Neural progenitor cell (in vitro differentiated cells): ENCODE results near the gene CASP1. TPM values are rescaled to one million over a fixed set of nuclear protein-coding genes. Genes with fewer than 3 reads are reported as not detected.
"Not testable (repeated sequence)": the region's sequence is repeated elsewhere in the genome, so short reads cannot be mapped to it uniquely, and the experiment has no call there.

ENCODE experiments used
- DNase-seq: peaks from one replicate; pipeline ENCODE4 v3.0.0-alpha.2; 2016; ENCODE audit warnings: low spot score
- H2AFZ ChIP-seq: fragments of 200-600 bp; sonication (generic); replicated peaks from 2 replicates; pipeline ENCODE4 v1.6.1; 2016; ENCODE audit warnings: antibody characterized with exemption
- H3F3A ChIP-seq: fragments of 200-600 bp; sonication (generic); 2 replicates; pipeline ENCODE4 v1.6.1; 2016; ENCODE audit warnings: antibody characterized with exemption, low read depth
- H3K27ac ChIP-seq: fragments of 200-600 bp; sonication (generic); 2 replicates; pipeline ENCODE4 v1.5.1; 2016; ENCODE audit warnings: mild to moderate bottlenecking
- H3K27me3 ChIP-seq: fragments of 200-600 bp; sonication (generic); 2 replicates; pipeline ENCODE4 v1.6.1; 2016; ENCODE audit warnings: mild to moderate bottlenecking, moderate library complexity
- H3K36me3 ChIP-seq: fragments of 200-600 bp; sonication (generic); 2 replicates; pipeline ENCODE4 v1.5.1; 2016
- H3K4me1 ChIP-seq: fragments of 200-600 bp; sonication (generic); 2 replicates; pipeline ENCODE4 v1.6.1; 2016; ENCODE audit warnings: mixed run types
- H3K4me2 ChIP-seq: fragments of 200-600 bp; sonication (generic); 2 replicates; pipeline ENCODE4 v1.6.1; 2016
- H3K4me3 ChIP-seq: fragments of 200-600 bp; sonication (generic); 2 replicates; pipeline ENCODE4 v1.5.1; 2016
- H3K79me2 ChIP-seq: fragments of 200-600 bp; sonication (generic); 2 replicates; pipeline ENCODE4 v1.6.1; 2016; ENCODE audit warnings: low read depth
- H3K9ac ChIP-seq: fragments of 200-600 bp; sonication (generic); 2 replicates; pipeline ENCODE4 v1.6.1; 2016
- H3K9me3 ChIP-seq: fragments of 200-600 bp; sonication (generic); 2 replicates; pipeline ENCODE4 v1.5.1; 2016; ENCODE audit warnings: low read depth
- H4K20me1 ChIP-seq: fragments of 200-600 bp; sonication (generic); 2 replicates; pipeline ENCODE4 v1.6.1; 2016; ENCODE audit warnings: low read depth
- H3K27ac Mint-ChIP-seq: 3 replicates; pipeline ENCODE4 v1.8.0; 2021; ENCODE audit warnings: mixed read lengths
- H3K27me3 Mint-ChIP-seq: 2 replicates; pipeline ENCODE4 v1.8.0; 2022; ENCODE audit warnings: low read depth, mild to moderate bottlenecking, inconsistent platforms, moderate library complexity, mixed read lengths; ENCODE audit not compliant: insufficient read depth
- H3K36me3 Mint-ChIP-seq: 3 replicates; pipeline ENCODE4 v1.8.0; 2021; ENCODE audit warnings: mixed read lengths
- H3K4me1 Mint-ChIP-seq: 3 replicates; pipeline ENCODE4 v1.8.0; 2021; ENCODE audit warnings: mixed read lengths
- H3K4me3 Mint-ChIP-seq: 3 replicates; pipeline ENCODE4 v1.8.0; 2021; ENCODE audit warnings: mild to moderate bottlenecking, moderate library complexity, mixed read lengths
- H3K9me3 Mint-ChIP-seq: 3 replicates; pipeline ENCODE4 v1.8.0; 2020; ENCODE audit warnings: mixed read lengths
- EZH2 ChIP-seq: fragments of 200-600 bp; sonication (generic); IDR thresholded peaks from 2 replicates; pipeline ENCODE4 v1.6.1; 2017; ENCODE audit warnings: antibody characterized with exemption, mild to moderate bottlenecking, moderate library complexity
- EZH2phosphoT487 ChIP-seq: fragments of 200-600 bp; sonication (generic); IDR thresholded peaks from 2 replicates; pipeline ENCODE4 v1.6.1; 2017; ENCODE audit warnings: antibody characterized with exemption
- total RNA-seq: library from RNA; depleted of rRNA; stranded (reverse); fragments of >200 nt; gene quantifications from 2 replicates; pipeline ENCODE4 v1.2.3, GENCODE V29; 2015; ENCODE audit warnings: low replicate concordance
- TF ChIP-seq, protein P1 (sequence below): fragments of 200-600 bp; sonication (generic); IDR thresholded peaks from 2 replicates; pipeline ENCODE4 v1.5.1; 2017; ENCODE audit warnings: antibody characterized with exemption, mild to moderate bottlenecking

Gene CASP1
- total RNA-seq, 1 donor from 2014 or later: not detected

DNA sequence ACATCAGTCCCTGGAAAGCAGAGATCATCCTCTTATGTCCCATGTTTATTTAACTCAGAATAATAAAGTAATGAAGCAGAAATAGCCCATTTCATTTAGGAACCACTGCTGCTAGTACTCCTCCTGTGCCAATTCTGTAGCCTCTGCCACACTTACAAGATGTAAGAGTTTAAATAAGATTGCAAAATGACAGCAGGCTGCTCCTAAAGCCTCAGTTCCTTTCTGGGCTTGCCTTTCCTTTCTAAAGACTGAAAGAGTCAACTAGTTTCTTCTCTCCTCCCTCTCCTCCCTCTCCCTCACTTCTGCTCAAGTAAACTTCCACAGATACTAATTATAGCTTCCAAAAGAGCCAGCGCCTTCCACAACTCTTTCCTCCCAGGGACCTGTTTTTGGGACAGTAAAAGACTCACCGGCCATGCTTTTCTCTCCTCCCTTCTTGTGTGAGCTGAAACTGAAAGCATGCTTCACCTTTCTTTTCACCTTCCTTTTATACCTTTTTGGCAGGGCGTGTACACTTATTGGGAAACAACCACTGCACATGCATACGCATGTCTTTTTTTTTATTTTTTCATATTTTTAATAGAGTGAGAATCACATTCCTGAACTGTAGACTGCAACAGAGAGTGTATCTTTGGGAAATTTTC is 36.3 kb upstream of the CASP1 start:
- Mint-ChIP-seq H3K36me3 (no peaks in the 10 kb centered on the region), H3K4me1 (no peaks in the 10 kb centered on the region), H3K9me3 (no peaks in the 10 kb centered on the region)

DNA sequence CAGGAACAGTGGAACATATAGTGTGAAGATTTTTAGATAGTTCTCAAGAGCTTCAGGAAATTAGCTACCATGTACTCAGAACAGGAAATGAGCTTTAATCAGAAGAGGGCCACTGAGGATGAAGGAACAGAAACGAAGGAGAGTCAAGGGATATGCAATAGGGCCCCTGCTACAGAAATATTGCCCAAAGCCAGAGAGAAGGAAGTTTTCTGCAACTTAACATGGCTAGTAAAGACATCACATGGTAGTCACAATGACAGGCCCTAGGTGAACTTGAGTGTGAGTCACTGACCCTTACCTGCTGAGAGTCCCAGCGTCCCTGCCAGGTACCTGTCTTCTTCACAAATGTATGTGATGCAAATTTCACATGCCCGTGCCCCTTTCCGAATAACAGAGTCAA is 35.4 kb upstream of the CASP1 start:
- Histone ChIP-seq H3K79me2 (no peaks in the 10 kb centered on the region), H2AFZ (no peak overlapping the region), H3K4me2 (no peak overlapping the region), H3K27me3 (no peaks in the 10 kb centered on the region), H3K4me3 (no peak overlapping the region), H4K20me1 (no peaks in the 10 kb centered on the region), H3F3A (no peaks in the 10 kb centered on the region), H3K27ac (no peak overlapping the region), H3K9ac (no peak overlapping the region), H3K36me3 (no peaks in the 10 kb centered on the region), H3K9me3 (no peaks in the 10 kb centered on the region), H3K4me1 (no peaks in the 10 kb centered on the region)
- H3K4me3 Mint-ChIP-seq: no peak overlapping the region
- no peaks in the 10 kb centered on the region for H3K27me3 Mint-ChIP-seq
- H3K9me3 Mint-ChIP-seq: no peaks in the 10 kb centered on the region
- TF ChIP-seq EZH2phosphoT487: no peak
- no peak for TF ChIP-seq EZH2
- TF ChIP-seq, protein P1, sequence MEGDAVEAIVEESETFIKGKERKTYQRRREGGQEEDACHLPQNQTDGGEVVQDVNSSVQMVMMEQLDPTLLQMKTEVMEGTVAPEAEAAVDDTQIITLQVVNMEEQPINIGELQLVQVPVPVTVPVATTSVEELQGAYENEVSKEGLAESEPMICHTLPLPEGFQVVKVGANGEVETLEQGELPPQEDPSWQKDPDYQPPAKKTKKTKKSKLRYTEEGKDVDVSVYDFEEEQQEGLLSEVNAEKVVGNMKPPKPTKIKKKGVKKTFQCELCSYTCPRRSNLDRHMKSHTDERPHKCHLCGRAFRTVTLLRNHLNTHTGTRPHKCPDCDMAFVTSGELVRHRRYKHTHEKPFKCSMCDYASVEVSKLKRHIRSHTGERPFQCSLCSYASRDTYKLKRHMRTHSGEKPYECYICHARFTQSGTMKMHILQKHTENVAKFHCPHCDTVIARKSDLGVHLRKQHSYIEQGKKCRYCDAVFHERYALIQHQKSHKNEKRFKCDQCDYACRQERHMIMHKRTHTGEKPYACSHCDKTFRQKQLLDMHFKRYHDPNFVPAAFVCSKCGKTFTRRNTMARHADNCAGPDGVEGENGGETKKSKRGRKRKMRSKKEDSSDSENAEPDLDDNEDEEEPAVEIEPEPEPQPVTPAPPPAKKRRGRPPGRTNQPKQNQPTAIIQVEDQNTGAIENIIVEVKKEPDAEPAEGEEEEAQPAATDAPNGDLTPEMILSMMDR: no peak
- no peaks in the 10 kb centered on the region for H3K4me1 Mint-ChIP-seq
- no peak overlapping the region for H3K27ac Mint-ChIP-seq
- H3K36me3 Mint-ChIP-seq: no peaks in the 10 kb centered on the region
- no peak for DNase-seq

More for the DNA sequence above, 36.3 kb upstream of the CASP1 start:
- TF ChIP-seq, protein P1: no peak
- no peak for TF ChIP-seq EZH2phosphoT487
- TF ChIP-seq EZH2: no peak
- no peak overlapping the region for H3K4me2 ChIP-seq
- no peak overlapping the region for H3K9ac ChIP-seq
- no peaks in the 10 kb centered on the region for H3K36me3 ChIP-seq
- no peak overlapping the region for H3K27ac ChIP-seq
- H3K79me2 ChIP-seq: no peaks in the 10 kb centered on the region
- H3K4me3 ChIP-seq: no peak overlapping the region
- H4K20me1 ChIP-seq: no peaks in the 10 kb centered on the region
- no peak for DNase-seq
- Mint-ChIP-seq H3K27me3 (no peaks in the 10 kb centered on the region), H3K27ac (no peak overlapping the region), H3K4me3 (no peak overlapping the region)
- no peaks in the 10 kb centered on the region for H3F3A ChIP-seq
- no peaks in the 10 kb centered on the region for H3K27me3 ChIP-seq
- H3K9me3 ChIP-seq: no peaks in the 10 kb centered on the region
- H3K4me1 ChIP-seq: no peaks in the 10 kb centered on the region
- H2AFZ ChIP-seq: no peak overlapping the region

DNA sequence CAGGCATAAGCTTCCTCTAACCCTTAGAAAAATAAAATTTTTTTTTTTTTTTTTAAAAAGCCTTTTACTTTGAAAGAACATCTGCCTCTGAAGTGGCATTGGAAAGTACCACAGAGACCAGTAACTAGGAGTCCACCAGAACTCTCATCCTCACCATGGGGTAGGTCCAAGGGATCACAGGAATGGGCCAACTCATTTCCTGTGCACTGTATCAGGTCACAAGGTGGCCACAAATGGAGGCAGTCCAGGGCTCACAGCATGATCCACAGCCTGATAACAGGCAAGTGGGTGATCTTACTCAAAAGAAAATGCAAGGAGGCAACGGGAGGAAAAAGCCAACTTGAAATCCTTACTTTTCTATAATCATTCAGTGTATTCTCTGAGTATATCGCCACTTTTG is 34.8 kb upstream of the CASP1 start:
- not testable (repeated sequence) for H3K9ac ChIP-seq, H3K4me3 Mint-ChIP-seq, H3K27ac Mint-ChIP-seq, H2AFZ ChIP-seq, H3F3A ChIP-seq, H3K27me3 ChIP-seq, H3K4me1 ChIP-seq, H3K4me3 ChIP-seq, H3K79me2 ChIP-seq, H3K4me1 Mint-ChIP-seq, H3K27me3 Mint-ChIP-seq, DNase-seq, H3K9me3 ChIP-seq, H3K4me2 ChIP-seq, H3K36me3 ChIP-seq, H3K27ac ChIP-seq, H3K36me3 Mint-ChIP-seq, H4K20me1 ChIP-seq, H3K9me3 Mint-ChIP-seq

DNA sequence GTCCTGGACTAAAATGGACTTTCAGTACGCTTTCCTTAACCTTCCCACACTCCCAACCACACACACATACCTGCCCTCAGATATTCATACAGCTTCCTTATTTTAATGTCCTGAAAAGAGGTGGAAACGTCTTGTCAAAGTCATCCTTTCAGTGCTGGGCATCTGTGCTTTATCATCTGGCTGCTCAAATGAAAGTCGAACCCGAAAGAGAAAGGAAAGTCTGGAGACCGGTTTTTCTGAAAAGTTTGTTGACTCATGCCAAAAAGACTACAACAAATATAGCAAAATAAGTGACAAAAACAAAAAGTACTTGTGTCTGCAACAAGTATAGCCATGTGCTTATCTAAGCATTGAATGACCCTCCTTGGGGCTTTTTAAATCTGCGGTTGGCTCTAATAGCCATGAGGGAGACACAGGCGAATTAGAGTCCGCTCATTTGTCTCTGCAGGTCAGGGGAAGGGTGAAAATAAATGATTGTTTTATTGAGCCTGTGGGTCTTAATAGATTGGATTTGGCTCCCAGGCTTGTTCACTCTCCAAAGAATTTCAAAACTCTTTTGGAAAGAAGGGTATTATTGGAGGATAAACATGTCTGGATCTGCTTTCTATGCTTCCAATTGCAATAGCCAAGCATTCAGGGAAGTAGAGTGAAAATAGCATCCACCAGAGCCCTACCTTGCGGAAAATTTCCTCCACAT is 28.4 kb upstream of the CASP1 start:
- H3K4me1 Mint-ChIP-seq, H3K4me2 ChIP-seq, H3K36me3 ChIP-seq, DNase-seq, H3K4me3 Mint-ChIP-seq, H3K9me3 Mint-ChIP-seq, H3K36me3 Mint-ChIP-seq, H3K79me2 ChIP-seq, H3K27me3 ChIP-seq, H2AFZ ChIP-seq, H3K27ac ChIP-seq, H3K27ac Mint-ChIP-seq, H3K9me3 ChIP-seq, H3K9ac ChIP-seq, H4K20me1 ChIP-seq, H3K27me3 Mint-ChIP-seq, H3K4me3 ChIP-seq, H3F3A ChIP-seq, H3K4me1 ChIP-seq: not testable (repeated sequence)
